Dedifferentiated amniotic fluid mesenchymal stem cell (primary cell): Measurements from ENCODE around the gene MRPL53.
"Not testable (repeated sequence)": the region's sequence is repeated elsewhere in the genome, so short reads cannot be mapped to it uniquely, and the experiment has no call there.

Experiments
- DNase-seq: peaks from one replicate; pipeline ENCODE4 v3.0.0-alpha.2; 2016; ENCODE audit errors: extremely low spot score

The MRPL53 gene

GRCh38 chr2:74482801-74483674 is 10.6 kb upstream of the MRPL53 start, which contains the start of the genes CCDC142 and TTC31:
Gene CCDC142, minus strand, starts transcription at chr2:74482998. Its CDS starts 161 bp downstream, at chr2:74482837.
Gene TTC31, plus strand, starts transcription at chr2:74483081. Its CDS starts 15 bp downstream, at chr2:74483096.
- DNase-seq: peak; percentile 91

DNA sequence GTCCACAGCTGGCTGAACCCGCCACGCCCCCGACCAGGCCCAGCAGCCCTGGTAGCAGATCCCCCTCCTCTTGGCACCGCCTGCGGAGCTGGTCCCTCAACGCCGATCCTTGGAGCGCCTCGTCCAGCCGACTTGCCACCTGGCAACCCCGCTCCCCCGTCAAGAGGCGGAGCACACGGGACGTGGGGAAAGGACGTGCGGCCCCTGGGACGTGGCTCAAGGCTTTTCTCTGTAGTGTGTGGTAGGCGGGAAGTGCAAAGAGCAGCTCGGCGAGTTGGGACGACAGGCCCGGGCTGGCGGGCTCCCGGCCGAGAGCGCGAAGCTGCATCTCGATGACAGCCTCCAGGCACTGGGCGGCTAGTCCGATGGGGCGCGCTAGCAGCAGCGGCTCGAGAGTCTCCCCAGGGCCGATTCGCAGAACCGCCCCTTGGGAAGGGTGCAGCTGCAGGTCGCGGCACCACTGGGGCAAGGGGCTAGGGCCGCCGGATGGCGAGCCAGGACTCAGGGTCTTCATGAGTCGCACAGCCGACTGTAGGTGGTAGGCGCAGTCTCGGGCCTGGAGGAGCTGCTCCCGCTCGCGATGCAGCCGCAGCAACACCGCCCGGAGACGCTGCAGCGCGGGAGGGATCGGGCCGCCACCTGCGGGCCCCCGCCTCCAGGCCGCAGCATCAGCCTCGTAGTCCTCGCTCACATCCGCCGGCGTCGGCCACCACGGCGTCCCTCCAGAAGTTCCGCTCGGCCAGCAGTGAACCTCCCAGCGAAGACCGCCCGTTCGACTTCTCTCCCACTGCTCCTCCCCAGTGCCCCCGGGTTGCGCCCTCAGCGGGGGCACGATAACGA is 9.7 kb upstream of the MRPL53 start:
- no peak for DNase-seq

- DNase-seq: no peak
These were observed 9.0 kb upstream of the MRPL53 start for GRCh38 chr2:74481431-74481830.

DNA sequence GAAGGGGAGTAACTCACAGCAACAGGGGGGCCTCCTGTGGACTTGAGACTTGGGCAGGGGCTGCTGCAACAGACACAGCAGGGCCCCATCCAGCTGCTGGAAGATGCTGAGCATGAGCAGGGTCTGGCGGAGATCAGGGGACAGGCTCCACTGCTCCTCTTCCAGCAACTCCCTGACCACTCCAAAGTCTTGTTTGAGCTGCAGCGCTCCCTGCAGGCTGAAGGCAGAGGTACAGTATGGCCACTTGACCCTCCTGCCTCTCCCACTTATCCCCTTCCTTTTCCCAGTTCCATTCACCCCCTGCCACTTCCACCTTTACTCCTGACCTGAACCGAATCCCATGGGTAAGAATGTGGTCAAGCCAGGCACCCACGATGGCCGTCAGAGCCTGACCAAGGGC is 2.4 kb upstream of the MRPL53 start:
- no peak for DNase-seq

DNA sequence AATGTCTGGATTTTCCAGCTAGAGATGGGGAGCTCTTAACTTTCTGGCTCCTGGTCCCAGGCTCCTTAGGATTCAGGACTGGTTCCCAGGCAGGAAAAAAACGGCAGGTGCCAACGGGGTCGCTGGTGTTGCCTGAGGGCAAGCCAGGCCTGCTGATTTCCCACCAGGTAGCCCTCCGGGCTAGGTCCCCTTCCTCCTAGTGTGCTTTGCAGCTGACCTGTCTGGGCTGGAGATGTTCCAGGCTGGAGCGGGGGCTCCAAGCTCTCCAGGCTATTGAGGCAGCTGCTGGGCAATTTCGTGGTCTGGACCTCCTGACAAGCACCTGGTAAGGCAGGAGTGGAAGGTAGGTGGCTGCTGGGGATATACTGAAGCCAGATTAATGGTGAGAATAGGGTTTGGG is 2.0 kb upstream of the MRPL53 start:
- DNase-seq: no peak

DNA sequence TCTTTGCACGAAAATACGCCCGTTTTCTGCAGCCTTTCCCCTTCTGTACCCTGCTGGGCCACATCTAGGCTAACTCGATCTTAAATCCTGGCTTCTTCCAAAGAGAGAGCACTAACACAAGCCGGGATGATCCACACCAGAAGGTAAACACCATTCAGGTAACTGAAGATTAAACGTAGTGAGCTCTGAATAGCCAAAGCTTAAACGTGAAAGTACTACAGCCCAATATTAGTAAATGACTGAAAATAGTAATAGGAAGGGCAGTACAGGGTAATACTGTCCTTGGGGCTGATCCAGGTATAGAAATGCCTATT is 422 bp upstream of the MRPL53 start:
- no peak for DNase-seq

DNA sequence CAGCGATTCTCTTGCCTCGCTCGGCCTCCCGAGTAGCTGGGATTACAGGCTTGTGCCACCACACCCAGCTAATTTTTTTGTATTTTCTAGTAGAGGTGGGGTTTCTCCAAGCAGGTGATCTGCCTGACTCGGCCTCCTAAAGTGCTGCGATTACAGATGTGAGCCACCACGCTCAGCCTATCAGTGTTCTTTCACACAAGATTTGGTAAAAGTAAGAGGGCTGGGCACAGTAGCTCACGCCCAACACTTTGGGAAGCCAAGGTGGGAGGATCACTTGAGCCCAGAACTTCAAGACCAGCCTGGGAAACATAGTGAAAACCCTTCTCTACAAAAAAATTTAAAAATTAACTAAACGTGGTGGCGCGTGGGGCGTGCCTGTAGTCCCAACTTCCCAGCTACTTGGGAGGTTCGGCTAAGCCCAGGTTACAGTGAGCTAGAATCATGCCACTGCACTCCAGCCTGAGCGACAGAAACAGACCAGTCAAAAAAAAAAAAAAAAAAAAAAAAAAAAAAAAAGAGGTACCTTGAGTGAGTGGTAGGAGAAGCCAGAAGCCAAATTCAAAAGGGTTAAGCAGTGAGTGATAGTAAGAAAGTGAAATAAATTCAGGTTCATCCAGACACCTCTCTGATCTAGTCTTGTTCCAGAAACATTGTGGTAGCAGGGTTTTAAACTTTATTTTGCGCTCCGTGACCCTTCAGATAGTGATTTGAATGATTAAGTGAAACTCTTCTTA is 981 bp downstream of the MRPL53 start:
- DNase-seq: no peak

DNA sequence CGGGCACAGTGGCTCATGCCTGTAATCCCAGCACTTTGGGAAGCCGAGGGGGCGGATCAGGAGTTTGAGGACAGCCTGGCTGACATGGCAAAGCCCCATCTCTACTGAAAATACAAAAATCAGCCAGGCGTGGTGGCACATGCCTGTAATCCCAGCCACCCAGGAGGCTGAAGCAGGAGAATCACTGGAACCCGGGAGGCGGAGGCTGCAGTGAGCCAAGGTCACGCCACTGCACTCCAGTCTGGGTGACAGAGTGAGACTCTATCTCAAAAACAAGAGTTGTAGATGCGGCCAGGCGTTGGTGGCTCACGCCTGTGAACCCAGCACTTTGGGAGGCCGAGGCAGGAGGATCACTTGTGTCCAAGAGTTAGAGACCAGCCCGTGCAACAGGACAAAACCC is 1.7 kb downstream of the MRPL53 start:
- not testable (repeated sequence) for DNase-seq

GRCh38 chr2:74464406-74464805 is 8.1 kb downstream of the MRPL53 start:
- no peak for DNase-seq

- DNase-seq: no peak
These were observed 9.7 kb downstream of the MRPL53 start for GRCh38 chr2:74462786-74463105.

- DNase-seq: no peak
These were observed 10.3 kb downstream of the MRPL53 start for GRCh38 chr2:74462054-74462785.

DNA sequence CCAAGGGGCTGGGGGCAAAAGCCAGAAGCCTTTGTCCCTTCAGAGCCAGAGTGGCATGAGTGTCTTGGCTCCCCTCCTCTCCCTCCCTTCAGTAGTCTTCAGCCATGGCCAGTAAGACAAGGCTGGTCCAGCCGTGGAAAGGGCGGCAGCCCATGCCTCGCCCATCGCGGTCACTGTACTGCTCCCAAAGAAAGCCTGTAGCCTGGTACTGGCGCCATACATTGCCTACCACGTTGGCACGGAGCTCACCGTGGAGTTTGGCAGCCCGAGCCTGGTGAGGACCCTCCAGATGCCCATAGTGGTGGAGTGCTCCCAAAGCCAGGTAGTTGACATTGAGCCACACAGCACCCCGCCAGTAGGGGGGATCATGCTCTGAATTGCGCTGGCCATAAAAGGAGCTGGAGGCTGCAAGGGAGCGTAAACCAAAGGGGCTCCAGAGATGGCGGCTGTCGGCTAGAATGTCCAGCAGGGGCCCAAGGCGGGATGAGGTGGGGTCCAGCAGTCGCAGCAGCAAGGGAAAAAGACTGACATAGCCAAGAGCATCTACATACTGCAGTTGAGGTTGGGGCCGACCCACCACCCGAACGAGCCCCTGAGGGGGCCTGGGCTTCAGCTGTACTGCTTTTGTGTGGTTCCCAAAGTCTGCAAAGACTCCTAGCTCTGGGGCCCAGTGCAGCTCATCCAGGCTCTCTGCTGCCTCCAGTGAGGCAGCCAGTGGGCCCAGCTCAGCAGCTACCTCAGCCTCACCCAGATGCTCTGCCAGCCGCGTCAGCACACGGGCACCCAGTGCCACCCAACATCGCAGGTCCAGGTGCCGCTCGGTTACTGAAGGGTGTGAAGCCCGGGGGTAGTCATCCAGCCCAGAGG is 11.1 kb downstream of the MRPL53 start:
- DNase-seq: no peak

- DNase-seq: not testable (repeated sequence)
These were observed 12.3 kb downstream of the MRPL53 start for GRCh38 chr2:74460187-74460586.

DNA sequence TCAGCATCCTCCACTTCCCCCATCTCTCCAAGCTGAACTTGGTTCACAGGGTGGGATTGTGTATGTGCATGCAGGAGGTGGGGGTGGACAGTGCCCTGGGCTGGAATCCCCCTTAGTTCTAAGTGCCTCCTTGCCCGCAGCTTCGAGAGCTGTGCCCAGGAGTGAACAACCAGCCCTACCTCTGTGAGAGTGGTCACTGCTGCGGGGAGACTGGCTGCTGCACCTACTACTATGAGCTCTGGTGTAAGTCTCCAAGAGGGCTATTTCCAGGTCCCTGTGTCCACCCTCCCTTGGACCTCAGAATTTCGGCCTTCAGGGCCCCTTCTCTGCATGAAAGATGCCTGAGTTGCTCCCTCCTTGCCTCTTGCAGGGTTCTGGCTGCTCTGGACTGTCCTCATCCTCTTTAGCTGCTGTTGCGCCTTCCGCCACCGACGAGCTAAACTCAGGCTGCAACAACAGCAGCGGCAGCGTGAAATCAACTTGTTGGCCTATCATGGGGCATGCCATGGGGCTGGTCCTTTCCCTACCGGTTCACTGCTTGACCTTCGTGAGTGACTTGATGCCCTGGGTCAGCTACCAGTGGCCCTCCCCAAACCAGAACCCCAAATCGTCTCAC is 12.9 kb downstream of the MRPL53 start:
- DNase-seq: not testable (repeated sequence)

DNA sequence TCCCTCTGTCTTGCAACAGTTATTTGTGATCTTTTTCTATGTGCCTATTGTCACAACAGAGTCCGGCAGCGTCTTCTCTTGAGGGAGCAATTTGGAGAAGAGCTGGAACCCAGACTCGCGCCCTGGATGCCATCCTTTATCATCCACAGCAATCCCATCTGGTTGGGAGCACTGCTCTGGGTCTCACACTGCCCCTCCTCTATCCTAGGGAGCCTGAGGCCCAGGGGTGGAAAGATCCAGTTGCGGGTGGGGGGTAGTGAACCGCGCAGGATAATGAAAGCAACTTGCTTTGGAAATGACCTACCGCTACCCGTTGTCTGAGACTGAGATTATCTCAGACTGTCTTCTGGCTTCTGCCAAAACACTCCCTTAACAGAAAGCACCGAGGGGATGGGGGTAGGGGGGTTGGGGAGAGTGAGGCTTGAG is 13.5 kb downstream of the MRPL53 start:
- no peak for DNase-seq

- DNase-seq: peak; percentile 100
These were observed 14.1 kb downstream of the MRPL53 start, which contains the start of gene WBP1 for GRCh38 chr2:74458132-74458937. Gene WBP1, plus strand, starts transcription at chr2:74458438. Its CDS starts 165 bp downstream, at chr2:74458603.

GRCh38 chr2:74457549-74458131 is 14.8 kb downstream of the MRPL53 start:
- no peak for DNase-seq

DNA sequence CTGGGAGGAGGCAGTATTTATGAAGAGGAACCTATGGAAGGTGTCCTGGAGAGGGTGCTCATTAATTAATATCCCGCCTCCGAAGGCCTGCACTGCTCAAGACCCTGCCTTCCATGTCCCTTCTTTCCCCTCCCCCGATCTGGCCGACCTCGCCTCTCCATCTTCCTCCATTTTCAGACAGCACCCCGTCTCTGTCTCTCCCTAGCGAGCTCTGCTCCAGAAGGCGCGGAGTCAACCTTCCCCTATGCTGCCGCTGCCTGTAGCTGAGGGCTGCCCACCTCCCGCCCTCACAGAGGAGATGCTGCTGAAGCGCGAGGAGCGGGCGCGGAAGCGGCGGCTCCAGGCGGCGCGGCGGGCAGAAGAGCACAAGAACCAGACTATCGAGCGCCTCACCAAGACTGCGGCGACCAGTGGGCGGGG is 15.3 kb downstream of the MRPL53 start:
- DNase-seq: no peak
